BLaER1 treated with 17β-estradiol and CSF1 and Interleukin-3, amounts not matched to agents 10 nM and 100 nM (cell line): ENCODE results near the gene BUB1.
"Not testable (repeated sequence)": the region's sequence is repeated elsewhere in the genome, so short reads cannot be mapped to it uniquely, and the experiment has no call there.

ENCODE experiments used
- H3K27ac ChIP-seq, 11 experiments: shearing (Covaris generic); formaldehyde crosslinking; 2 replicates each; pipeline ENCODE4 v1.8.1; 2022
- H3K27me3 ChIP-seq, 11 experiments: shearing (Covaris generic); formaldehyde crosslinking; 2 replicates each; pipeline ENCODE4 v1.8.1; 2022
- H3K36me3 ChIP-seq, 11 experiments: shearing (Covaris generic); formaldehyde crosslinking; 2 replicates each; pipeline ENCODE4 v1.8.1; 2022
- H3K4me1 ChIP-seq, 10 experiments: shearing (Covaris generic); formaldehyde crosslinking; 2 replicates each; pipeline ENCODE4 v1.8.1; 2022
- H3K4me2 ChIP-seq, 11 experiments: shearing (Covaris generic); formaldehyde crosslinking; 2 replicates each; pipeline ENCODE4 v1.8.1; 2022
- H3K4me3 ChIP-seq, 10 experiments: shearing (Covaris generic); formaldehyde crosslinking; 2 replicates each; pipeline ENCODE4 v1.8.1; 2022
- H3K9ac ChIP-seq, 11 experiments: shearing (Covaris generic); formaldehyde crosslinking; 2 replicates each; pipeline ENCODE4 v1.8.1; 2022
- H3K9me3 ChIP-seq, 11 experiments: shearing (Covaris generic); formaldehyde crosslinking; replicated peaks in 1 of 11; 2 replicates each; pipeline ENCODE4 v1.8.1; 2022
- H4K20me1 ChIP-seq, 11 experiments: shearing (Covaris generic); formaldehyde crosslinking; 2 replicates each; pipeline ENCODE4 v1.8.1; 2022
- Cebpa-rat ChIP-seq, 11 experiments: shearing (Covaris generic); IDR thresholded peaks; 2 replicates each; pipeline ENCODE4 v1.8.1; 2022

Gene BUB1

GRCh38 chr2:110691612-110692258, 13.9 kb upstream of the BUB1 start:
- Histone ChIP-seq H3K9me3 (peaks cover 19 to 40% (median 27%) of the 10 kb centered on the region in 11 experiments), H3K4me2 (no peak overlapping the region), H3K9ac (no peak overlapping the region), H3K36me3 (no peaks in the 10 kb centered on the region), H3K27ac (no peak overlapping the region), H3K4me3 (no peak overlapping the region), H3K4me1 (peaks cover 13 to 20% (median 19%) of the 10 kb centered on the region in 10 experiments), H4K20me1 (no peaks in the 10 kb centered on the region), H3K27me3 (no peaks in the 10 kb centered on the region)
- no peak for TF ChIP-seq Cebpa-rat (IDR thresholded peaks at IDR 0.05)

GRCh38 chr2:110690083-110690965, 12.5 kb upstream of the BUB1 start:
- TF ChIP-seq Cebpa-rat (IDR thresholded peaks at IDR 0.05) = no peak

GRCh38 chr2:110688594-110689091, 10.8 kb upstream of the BUB1 start:
- no peak overlapping the region for H3K9ac ChIP-seq
- H3K4me2 ChIP-seq = no peak overlapping the region
- H3K27ac ChIP-seq = no peak overlapping the region
- no peak for TF ChIP-seq Cebpa-rat (IDR thresholded peaks at IDR 0.05)
- no peaks in the 10 kb centered on the region for H3K4me1 ChIP-seq
- no peaks in the 10 kb centered on the region for H3K27me3 ChIP-seq
- no peak overlapping the region for H3K4me3 ChIP-seq
- H3K36me3 ChIP-seq = no peaks in the 10 kb centered on the region
- H3K9me3 ChIP-seq = peaks cover 24 to 45% (median 32%) of the 10 kb centered on the region in 11 experiments
- H4K20me1 ChIP-seq = no peaks in the 10 kb centered on the region

More at GRCh38 chr2:110690083-110690965, 12.5 kb upstream of the BUB1 start:
- no peak overlapping the region for H3K27ac ChIP-seq
- peaks cover 24 to 45% (median 32%) of the 10 kb centered on the region in 11 experiments for H3K9me3 ChIP-seq
- H3K4me3 ChIP-seq = no peak overlapping the region
- no peaks in the 10 kb centered on the region for H3K27me3 ChIP-seq
- no peak overlapping the region for H3K4me2 ChIP-seq
- no peaks in the 10 kb centered on the region for H3K36me3 ChIP-seq
- H3K9ac ChIP-seq = no peak overlapping the region
- peaks cover 10 to 16% (median 15%) of the 10 kb centered on the region in 10 experiments for H3K4me1 ChIP-seq
- H4K20me1 ChIP-seq = no peaks in the 10 kb centered on the region

GRCh38 chr2:110687775-110688484, 10.1 kb upstream of the BUB1 start:
- H3K4me2 ChIP-seq, H3K4me1 ChIP-seq, H3K9ac ChIP-seq, H3K4me3 ChIP-seq, H3K27me3 ChIP-seq, H3K27ac ChIP-seq, H4K20me1 ChIP-seq, H3K36me3 ChIP-seq: not testable (repeated sequence)
- H3K9me3 ChIP-seq = peaks cover 24 to 44% (median 32%) of the 10 kb centered on the region in 11 experiments

- Histone ChIP-seq H4K20me1 (no peaks in the 10 kb centered on the region), H3K27ac (no peak overlapping the region), H3K4me3 (no peak overlapping the region), H3K4me2 (no peak overlapping the region), H3K27me3 (no peaks in the 10 kb centered on the region), H3K36me3 (no peaks in the 10 kb centered on the region), H3K9me3 (peaks cover 15 to 28% (median 17%) of the 10 kb centered on the region in 11 experiments), H3K4me1 (peaks cover 10 to 20% (median 17%) of the 10 kb centered on the region in 10 experiments; a peak in 18 of 20 replicates), H3K9ac (no peak overlapping the region)
- no peak for TF ChIP-seq Cebpa-rat (IDR thresholded peaks at IDR 0.05)
Observed at GRCh38 chr2:110682872-110683271, 5.0 kb upstream of the BUB1 start.

GRCh38 chr2:110682267-110682666, 4.4 kb upstream of the BUB1 start:
- Histone ChIP-seq H3K27me3 (no peaks in the 10 kb centered on the region), H3K36me3 (no peaks in the 10 kb centered on the region), H3K9me3 (peaks cover 9 to 22% (median 11%) of the 10 kb centered on the region in 11 experiments), H3K9ac (no peak overlapping the region), H3K27ac (no peak overlapping the region), H4K20me1 (no peaks in the 10 kb centered on the region), H3K4me2 (no peak overlapping the region), H3K4me1 (peaks cover 12 to 20% (median 17%) of the 10 kb centered on the region in 10 experiments), H3K4me3 (no peak overlapping the region)
- TF ChIP-seq Cebpa-rat (IDR thresholded peaks at IDR 0.05) = no peak

GRCh38 chr2:110680709-110681108, 2.8 kb upstream of the BUB1 start:
- H3K9me3 ChIP-seq = 0 out of 22 replicates have a peak, but pooled peaks cover 0 to 6% (median 0%) of the 10 kb centered on the region in 11 experiments
- H3K4me3 ChIP-seq = no peak overlapping the region
- peaks cover 28 to 35% (median 32%) of the 10 kb centered on the region in 10 experiments for H3K4me1 ChIP-seq
- H3K9ac ChIP-seq = no peak overlapping the region
- no peak overlapping the region for H3K4me2 ChIP-seq
- H3K36me3 ChIP-seq = peaks cover 0 to 5% (median 0%) of the 10 kb centered on the region in 11 experiments; a peak in 1 of 22 replicates
- no peaks in the 10 kb centered on the region for H3K27me3 ChIP-seq
- no peak for TF ChIP-seq Cebpa-rat (IDR thresholded peaks at IDR 0.05)
- H4K20me1 ChIP-seq = peaks cover 0 to 9% (median 0%) of the 10 kb centered on the region in 11 experiments; a peak in 4 of 22 replicates
- H3K27ac ChIP-seq = no peak overlapping the region

GRCh38 chr2:110679865-110680264, 2.0 kb upstream of the BUB1 start:
- peaks cover 34 to 43% (median 41%) of the 10 kb centered on the region in 10 experiments for H3K4me1 ChIP-seq
- H3K9ac ChIP-seq = peak overlapping the region in 5 of 11 experiments; percentile 86 to 89 (median 89); a peak in 2 of 22 replicates
- peaks cover 0 to 15% (median 3%) of the 10 kb centered on the region in 11 experiments; a peak in 9 of 22 replicates for H4K20me1 ChIP-seq
- peak overlapping the region; percentile 76 to 95 (median 90); a peak in 21 of 22 replicates for H3K4me2 ChIP-seq
- H3K4me3 ChIP-seq = no peak overlapping the region
- peak overlapping the region in 8 of 11 experiments; percentile 87 to 96 (median 90); a peak in 11 of 22 replicates for H3K27ac ChIP-seq
- H3K36me3 ChIP-seq = peaks cover 0 to 5% (median 0%) of the 10 kb centered on the region in 11 experiments; a peak in 3 of 22 replicates
- TF ChIP-seq Cebpa-rat (IDR thresholded peaks at IDR 0.05) = no peak
- H3K9me3 ChIP-seq = 0 out of 22 replicates have a peak, but pooled peaks cover 0 to 6% (median 0%) of the 10 kb centered on the region in 11 experiments
- H3K27me3 ChIP-seq = no peaks in the 10 kb centered on the region
